ENCODE data around the gene INCA1.

DNA sequence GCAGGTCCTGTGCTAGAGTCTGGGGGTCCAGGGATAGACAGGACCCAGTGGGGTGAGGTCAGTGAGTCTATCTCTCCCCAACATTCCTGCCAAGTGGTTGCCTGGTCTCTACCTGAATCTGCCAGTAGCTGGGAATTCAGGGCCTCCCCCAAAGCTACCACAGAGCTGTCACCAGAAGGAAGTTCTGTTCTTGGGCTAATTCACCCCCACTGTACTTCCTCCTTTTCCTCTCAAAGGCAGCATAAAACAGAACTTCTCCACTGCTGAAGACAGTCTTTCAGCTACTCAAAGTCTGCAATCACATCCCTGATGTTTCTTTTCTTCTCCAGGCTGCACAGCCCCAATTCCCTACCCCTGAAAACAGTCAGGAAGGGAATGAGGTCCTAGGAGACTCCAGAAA is 18.6 kb downstream of the INCA1 start:
- TF ChIP-seq POLR2AphosphoS5 (IDR thresholded peaks at IDR 0.05; ENCODE audit: borderline replicate concordance, low read depth, low read length) = no peak
- TF ChIP-seq EZH2 (IDR thresholded peaks at IDR 0.05) = no peak
- TF ChIP-seq FOXP2 (optimal IDR thresholded peaks at IDR 0.05; ENCODE audit: control extremely low read depth, extremely low read length, insufficient read depth) = no peak

All from SK-N-MC (cell line).